HG02943 (cell line): Measurements from ENCODE around the gene NUDCD3.

Experiments used
- ATAC-seq: cut with Tn5 transposase; IDR thresholded peaks from one replicate; pipeline ENCODE4 v1.9.1; 2021; ENCODE audit warnings: mild to moderate bottlenecking, low read depth, moderate library complexity; ENCODE audit not compliant: unreplicated experiment

The NUDCD3 gene

GRCh38 chr7:44490351-44491200, at the start of gene NUDCD3:
Gene NUDCD3, minus strand, starts transcription at chr7:44490658. Its CDS starts 58 bp downstream, at chr7:44490600.
- peak; percentile 95 for ATAC-seq

- no peak for ATAC-seq
These were observed 49.4 kb upstream of the NUDCD3 start for GRCh38 chr7:44539669-44540506.

DNA sequence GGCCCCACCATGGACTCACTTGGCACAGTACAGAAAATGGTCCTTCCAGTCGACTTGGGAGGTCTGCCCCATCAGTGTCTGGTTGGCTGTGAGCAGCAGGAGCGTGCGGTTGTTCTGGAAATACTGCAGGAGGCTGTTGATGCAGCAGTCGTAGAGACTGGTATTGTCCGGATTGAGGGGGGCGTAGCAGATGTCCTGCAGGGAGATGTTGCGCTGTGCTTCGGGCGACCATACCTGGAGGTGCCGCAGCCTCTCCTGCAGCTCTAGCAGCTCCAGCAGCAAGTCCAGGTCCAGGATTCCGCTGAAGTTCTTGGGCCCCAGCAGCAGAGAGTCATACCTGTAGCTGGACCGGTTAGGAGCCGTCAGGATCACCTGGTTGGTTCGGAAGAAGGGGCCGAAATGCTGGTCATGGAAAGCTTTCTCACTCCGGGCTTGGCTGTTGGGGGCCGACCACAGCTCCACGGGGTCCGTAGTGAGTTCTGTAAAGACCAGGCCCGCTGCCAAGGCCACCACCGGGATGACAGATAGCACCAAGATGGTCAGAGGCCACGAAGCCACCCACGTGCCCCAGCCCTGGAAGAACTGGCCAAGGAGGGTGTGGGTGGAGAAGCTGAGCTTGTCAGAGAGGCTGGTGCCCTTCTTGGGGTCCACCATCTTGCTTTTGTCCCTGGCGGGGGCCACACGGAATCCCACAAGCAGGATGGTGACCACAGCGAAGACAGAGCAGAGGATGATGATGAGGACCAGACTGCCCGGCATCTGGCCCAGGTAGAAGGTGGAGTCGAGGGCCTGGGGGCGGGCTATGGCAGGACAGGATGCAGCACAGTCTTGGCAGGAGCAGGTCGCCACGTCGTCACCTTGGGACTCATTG, 48.6 kb upstream of the NUDCD3 start:
- no peak for ATAC-seq

GRCh38 chr7:44538093-44538797, 47.8 kb upstream of the NUDCD3 start:
- ATAC-seq: no peak

GRCh38 chr7:44537442-44537841, 47.0 kb upstream of the NUDCD3 start:
- ATAC-seq: no peak

DNA sequence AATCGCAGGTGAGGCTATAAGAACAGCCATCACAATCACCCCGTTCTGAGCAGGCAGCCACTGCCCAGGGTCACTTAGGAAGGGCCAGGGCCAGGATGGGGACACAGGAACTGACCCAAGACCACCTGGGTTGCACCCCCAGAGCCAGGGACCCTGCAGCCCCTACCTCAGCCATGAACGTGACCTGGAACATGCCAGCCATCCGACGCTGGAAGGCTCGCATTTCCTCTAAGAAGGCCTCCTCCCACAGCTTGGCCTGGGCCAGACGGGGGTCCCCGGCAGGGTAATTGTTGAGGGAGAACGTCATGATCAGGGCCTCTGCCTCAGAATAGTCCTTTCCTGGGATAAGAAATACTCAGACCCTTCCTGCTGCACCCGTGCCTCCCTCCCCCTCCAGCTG, 45.6 kb upstream of the NUDCD3 start:
- ATAC-seq: no peak

- ATAC-seq: no peak
These were observed 45.0 kb upstream of the NUDCD3 start for GRCh38 chr7:44535348-44536064.

- no peak for ATAC-seq
These were observed 44.0 kb upstream of the NUDCD3 start for GRCh38 chr7:44534501-44534900.

- ATAC-seq: no peak
These were observed 43.6 kb upstream of the NUDCD3 start for GRCh38 chr7:44534087-44534486.

DNA sequence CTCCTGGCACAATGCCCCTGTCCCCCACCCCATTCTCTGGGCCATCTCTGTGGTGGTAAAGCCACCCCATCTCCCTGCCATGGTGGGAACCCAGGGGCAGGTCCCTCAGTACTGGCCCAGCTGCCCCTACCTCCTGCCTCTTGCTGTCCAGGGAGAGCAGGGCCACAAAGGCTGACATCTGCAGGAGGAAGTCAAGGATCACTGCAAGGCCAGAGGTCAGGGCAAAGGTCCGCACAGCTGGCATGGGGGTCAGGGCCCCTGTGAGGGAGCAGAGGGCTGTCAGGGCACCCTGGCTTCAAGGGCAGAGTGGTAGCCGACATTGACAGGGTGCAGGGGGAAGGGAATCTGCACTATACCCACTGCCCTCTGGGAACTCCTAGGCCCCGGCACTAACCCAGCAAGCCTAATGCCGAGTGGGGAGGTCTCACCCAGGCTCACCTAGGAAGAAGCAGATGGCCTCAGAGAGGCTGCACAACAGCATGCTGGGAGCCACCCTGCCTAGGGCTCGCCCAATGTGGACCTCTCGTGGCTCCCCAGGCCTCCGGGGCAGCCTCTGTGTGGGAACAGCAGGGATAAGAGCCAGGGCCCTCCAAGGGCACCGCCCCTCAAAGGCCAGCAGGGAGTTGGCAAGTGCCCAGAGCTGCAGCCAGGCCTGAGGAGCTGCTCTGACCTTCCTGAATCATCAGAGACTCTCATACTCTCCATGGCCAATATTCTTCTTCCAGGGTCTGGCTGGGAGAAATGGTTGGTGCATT, 43.0 kb upstream of the NUDCD3 start:
- ATAC-seq: no peak

DNA sequence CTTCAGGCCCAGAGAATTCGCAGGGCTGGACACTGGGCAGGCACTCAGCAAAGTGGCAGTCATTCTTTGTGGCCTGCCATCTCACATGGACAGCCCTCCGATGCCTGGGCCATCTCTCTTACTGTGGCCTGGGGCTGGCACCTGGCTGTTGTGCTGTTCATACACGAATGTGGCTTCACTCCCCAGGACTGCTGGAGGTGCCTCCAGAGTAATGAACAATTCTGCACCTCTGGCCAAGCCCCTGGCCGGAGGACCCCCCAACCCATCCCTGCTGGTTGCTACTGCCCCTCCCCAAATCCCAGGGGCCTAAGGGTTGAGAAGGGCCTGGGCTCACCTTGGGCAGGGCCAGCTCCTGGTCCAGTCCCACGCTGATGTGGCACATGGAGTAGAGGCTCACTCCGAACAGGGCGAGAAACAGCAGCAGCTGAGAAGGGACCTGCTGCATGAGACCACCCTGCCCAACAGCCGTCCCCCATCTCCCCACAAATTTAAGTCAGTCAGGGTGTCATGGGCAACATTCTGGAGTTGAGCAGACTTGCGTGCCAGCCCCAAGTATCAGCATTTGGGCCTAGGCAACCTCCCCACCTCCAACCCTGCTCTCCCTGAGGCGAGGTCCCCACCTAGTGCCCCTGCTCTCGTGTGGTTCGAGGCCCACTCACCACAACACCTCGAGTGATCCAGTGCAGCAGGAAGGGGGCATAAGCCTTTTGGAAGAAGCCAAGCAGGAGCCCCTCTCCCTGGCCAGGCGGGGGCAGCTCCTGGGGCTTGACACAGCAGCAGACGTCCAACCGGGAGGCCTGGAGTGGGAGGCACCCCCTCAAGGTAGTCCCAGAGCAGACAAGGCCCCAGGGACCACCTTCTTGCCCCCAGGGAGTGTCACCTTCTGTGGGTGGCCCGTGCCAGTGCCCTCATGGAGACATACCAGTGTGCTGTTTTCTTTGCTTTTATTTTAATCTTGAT, 41.2 kb upstream of the NUDCD3 start:
- ATAC-seq: no peak

GRCh38 chr7:44530990-44531389, 40.5 kb upstream of the NUDCD3 start:
- no peak for ATAC-seq

DNA sequence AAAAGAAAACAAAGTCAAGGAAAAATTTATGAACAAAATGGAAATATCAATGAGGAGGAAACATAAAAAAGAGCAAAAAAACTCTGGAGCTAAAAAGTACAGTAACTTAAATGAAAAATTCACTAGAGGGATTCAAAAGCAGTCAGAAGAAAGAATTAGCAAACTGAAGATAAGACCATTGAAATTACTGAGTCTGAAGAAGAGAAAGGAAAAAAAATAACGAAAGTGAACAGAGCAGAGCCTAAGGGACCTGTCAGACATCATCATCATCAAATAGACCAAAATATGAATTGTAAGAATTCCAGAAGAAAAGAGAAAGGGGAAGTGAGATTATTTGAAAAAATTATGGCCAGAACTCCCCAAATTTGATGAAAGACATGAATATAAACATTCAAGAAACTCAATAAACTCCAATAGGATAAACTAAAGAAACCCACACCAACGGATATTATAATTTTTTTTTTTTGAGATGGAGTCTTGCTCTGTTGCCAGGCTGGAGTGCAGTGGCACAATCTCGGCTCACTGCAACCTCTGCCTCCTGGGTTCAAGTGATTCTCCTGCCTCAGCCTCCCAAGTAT, 34.4 kb upstream of the NUDCD3 start:
- ATAC-seq: no peak

GRCh38 chr7:44522315-44522714, 31.9 kb upstream of the NUDCD3 start:
- ATAC-seq: no peak

DNA sequence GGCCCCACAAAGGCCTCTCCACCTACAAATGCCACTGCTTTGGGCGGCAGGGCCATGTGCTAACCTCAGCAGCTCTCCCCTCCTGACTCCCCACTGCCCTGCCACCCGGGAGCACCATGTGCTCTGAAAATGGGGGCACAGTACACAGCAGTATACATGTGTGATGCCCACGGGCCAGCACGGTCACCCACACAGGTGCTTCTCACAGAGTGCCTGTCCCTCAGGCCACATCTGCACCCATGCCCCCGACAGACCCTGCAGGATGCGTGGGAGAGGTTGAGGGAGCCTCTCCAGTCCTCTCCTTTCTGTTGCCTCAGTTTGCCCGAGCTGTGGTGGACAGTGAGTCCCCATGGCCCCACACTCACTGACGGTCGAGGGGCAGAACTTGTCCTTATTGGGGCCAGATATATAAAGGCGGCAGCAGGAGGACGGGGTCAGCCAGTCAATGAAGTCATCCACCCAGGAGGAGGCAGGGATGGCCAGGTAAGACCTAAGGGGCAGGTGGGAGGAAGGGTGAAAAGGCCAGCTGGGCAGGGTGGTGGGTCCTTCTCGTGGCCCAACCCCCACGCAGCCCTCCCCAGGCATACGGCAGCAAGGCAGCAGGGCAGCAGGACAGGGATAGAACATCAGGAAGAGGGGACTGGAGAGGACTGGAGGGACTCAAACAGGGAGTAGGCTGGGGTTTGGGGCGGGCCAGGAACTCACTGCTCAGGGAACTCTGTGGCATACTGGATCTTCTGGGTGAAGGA, 31.1 kb upstream of the NUDCD3 start:
- no peak for ATAC-seq

DNA sequence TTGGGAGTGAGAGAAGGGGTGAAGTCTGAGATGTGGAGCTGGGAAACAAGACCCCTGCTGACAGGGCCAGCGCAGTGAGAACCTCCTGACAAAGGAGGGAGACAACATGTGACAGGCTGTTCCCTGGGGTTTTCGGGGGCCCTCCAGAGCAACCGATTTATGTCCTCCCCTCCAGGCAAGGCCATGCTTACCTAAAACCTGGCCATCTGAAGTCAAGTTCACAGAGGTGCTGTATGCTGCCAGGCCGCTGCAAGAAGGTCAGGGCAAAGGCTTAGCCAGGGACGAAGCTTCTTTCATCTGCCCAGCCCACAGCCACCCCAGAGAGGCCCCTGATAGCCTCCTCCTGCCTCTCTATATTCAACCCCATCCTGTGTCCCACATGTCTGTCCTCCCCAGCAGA, 30.1 kb upstream of the NUDCD3 start:
- ATAC-seq: no peak

GRCh38 chr7:44519546-44519945, 29.1 kb upstream of the NUDCD3 start:
- ATAC-seq: no peak
